HG03108 (cell line): Measurements from ENCODE around the gene KRTAP13-2.

Experiments
- ATAC-seq: cut with Tn5 transposase; IDR thresholded peaks from one replicate; pipeline ENCODE4 v1.9.1; 2021; ENCODE audit warnings: moderate library complexity; ENCODE audit not compliant: unreplicated experiment

Gene KRTAP13-2

DNA sequence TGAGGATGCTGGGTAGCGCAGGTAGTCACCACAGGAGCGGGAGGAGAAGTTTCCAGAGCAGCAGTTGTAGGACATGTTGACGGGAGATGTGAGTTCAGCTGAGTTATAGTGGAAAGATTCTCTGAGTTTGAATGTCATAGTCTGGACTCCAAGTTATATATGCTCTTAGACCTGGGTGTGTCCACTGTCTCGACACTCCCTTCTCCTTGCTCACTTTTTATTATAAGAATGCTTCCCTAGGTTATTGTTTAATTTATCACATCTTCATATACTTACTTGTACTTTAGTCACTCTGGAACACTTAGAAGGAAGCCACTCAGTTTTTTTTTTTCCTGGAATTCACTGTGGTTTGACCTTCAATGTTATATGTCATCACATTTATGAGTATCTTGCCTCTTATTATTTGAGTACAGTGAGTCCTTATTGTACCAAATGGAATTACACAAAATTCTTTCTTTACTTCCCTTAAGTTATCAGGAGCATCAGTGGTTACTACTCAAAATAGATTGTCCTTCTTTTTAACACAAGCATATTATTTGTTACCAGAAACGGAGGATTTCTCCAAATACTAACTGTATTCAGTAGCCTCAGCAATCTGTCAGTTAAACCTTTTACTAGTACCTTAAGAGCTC is at the start of gene KRTAP13-2:
TSS of gene KRTAP13-2 (minus strand) at position 133 of the 632 bp plus-strand sequence. CDS start at position 75, 58 bp downstream.
- no peak for ATAC-seq

DNA sequence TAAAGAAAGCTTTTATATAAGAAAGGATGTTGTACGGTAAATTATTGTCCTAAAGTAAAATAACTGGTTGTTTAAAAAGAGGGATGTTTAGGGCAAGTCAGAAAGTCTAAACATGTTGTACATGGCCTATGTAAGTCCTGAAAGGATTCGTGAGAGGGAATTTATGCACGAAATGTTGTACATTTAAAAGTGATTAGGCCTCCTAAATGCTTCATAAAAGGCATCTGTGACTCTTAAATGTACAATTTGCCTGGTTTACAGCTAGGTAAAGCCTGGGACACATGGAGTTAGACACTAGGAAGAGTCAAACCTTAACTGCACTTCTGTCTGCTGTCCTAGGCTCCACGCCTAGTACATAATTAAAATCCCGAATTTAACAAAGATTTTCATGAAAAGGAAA is 43.9 kb upstream of the KRTAP13-2 start:
- ATAC-seq = no peak

GRCh38 chr21:30408782-30409494 is 36.9 kb upstream of the KRTAP13-2 start:
- no peak for ATAC-seq

DNA sequence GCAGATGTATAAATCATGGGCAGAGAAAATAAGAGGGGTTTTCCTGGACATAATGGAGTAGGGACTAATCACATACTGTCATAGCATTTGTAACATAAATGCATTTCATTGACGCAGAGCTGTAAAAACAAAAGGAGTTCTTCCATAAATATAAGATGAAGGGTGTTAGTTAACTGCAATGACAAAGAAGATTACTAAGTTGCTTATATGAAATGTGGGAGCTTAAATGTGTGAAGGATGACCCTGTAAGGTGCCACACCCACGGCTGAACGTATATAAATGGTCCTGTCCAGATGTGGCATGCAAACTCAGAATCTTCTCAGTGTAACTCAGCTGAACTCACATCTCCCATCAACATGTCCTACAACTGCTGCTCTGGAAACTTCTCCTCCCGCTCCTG is 23.7 kb upstream of the KRTAP13-2 start, which contains the start of gene KRTAP13-1:
TSS of gene KRTAP13-1 (plus strand) at position 301 of the 400 bp plus-strand sequence. CDS start at position 357, 56 bp downstream.
- ATAC-seq = no peak

DNA sequence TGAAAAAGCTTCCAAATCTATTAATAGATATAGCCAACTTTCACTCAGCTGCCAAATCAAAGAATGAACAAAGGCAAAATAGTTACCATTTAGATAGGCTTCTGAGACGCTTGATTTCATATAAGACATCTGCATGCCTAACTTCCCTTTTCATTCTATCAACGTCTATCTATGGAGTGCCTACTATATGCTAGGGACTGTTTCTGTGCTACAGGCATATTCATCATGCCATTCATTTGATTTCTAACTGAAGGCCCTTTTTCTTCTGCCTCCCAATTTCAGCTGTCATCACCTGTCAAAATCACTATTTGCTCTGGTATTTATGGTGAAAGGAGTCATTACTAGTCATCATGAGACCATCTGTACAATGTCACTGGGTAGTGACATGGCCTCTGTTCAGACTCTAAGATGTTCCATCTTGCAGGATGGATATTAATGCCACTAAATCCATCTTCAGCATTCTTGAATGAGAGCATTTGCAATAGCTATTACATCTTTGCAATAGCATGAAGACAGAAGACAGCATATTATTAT is 19.5 kb upstream of the KRTAP13-2 start:
- ATAC-seq = no peak

DNA sequence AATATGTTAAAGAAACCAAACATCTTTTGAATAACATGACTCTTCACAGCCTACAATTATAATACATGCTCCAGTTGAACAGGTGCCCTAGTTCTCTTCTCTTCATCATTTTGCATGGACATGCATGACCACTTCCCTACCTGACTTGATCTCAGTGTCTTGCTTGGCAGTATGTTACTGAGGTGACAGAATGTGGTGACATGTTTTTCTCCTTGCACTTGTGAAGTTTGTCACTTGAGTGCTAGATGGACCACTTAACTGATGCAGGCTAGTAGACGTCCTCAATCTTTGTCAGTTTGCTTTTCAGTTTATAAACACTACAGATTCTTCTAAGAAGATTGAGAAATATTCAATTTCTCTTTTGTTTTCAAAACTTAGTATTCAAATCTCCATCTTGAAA is 10.1 kb upstream of the KRTAP13-2 start:
- ATAC-seq = no peak

DNA sequence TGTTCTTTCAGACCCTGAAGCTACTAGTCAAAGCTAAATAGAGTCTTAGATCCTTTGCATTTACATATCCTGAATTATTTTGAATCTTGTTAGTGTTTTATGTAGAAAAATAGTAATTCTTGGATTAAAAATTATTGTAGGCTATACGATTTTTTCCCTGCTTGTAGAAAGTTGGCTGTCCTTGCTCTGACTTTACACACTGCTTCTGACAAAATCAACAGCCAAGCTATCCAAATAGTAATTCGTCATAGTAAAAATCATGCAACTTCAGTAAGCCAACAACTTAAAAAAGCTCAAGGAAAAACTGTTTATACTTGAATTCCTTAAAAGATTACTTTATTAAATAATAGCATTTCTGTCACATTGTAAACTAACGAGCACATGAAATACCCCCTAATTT is 16.2 kb downstream of the KRTAP13-2 start:
- no peak for ATAC-seq

DNA sequence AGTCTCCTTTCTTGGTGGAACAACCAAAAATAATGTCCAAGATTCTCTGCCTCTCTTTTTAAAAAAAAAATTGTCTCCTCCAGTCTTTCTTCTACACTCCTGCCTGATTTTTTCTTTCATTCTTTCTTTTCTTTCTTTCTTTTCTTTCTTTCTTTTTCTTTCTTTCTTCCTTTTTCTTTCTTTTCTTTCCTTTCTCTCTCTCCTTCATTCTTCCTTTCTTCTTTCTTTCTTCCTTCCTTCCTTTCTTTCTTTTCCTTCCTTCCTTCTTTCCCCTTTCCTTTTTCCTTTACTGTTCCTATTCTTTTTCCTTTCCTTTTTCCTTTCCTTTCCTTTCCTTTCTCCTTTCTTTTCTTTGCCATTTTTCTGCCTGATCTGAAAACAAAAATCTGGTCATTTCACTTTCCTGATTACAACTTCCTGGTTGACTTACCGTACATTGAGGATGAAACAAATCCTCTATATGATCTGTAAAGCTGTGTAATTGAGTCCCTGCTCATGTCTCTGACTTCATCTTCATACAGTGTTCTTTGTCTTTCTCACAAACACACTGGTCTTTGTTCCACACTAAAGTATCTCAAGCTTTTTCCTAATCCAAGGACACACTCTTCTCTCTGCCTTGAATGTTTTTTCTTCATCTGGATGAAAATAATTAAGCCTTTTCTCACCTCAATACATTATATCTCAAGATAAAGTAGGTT is 17.6 kb downstream of the KRTAP13-2 start:
- ATAC-seq = no peak

DNA sequence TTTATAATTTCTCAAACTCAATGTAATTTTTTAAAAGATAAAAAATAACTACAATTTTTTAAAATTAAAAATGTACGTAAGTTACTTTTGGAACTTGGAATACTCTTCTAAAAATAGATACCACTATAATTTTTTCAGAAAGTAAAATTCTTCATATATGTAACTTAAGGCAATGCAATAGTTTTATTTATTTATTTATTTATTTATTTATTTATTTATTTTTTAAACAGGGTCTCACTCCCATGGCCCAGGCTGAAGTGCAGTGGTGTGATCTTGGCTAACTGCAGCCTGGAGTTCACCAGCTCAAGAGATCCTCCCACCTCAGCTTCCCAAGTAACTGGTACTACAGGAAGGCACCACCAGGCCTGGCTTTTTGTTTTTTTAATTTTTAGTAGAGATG is 20.5 kb downstream of the KRTAP13-2 start:
- ATAC-seq = no peak

GRCh38 chr21:30349572-30349971 is 22.5 kb downstream of the KRTAP13-2 start:
- no peak for ATAC-seq

- ATAC-seq = no peak
Measured at GRCh38 chr21:30348506-30348905, 23.6 kb downstream of the KRTAP13-2 start, which contains the start of gene KRTAP23-1. TSS of gene KRTAP23-1 (minus strand) at chr21:30348606. CDS start at chr21:30348606, 0 bp downstream.

DNA sequence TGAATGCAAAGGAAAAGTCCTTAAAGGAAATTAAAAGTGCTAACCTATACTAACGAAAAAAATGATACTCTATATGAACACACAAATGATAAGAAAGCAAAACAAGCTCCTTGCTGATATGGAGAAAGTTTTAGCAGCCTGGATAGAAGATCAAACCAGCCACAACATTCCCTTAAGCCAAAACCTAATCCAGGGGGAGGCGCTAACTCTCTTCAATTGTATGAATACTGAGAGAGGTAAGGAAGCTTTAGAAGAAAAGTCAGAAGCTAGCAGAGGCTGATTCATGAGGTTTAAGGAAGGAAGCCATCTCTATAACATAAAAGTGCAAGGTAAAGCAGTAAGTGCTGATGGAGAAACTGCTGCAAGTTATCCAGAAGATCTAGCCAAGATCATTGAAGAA is 27.1 kb downstream of the KRTAP13-2 start:
- no peak for ATAC-seq

DNA sequence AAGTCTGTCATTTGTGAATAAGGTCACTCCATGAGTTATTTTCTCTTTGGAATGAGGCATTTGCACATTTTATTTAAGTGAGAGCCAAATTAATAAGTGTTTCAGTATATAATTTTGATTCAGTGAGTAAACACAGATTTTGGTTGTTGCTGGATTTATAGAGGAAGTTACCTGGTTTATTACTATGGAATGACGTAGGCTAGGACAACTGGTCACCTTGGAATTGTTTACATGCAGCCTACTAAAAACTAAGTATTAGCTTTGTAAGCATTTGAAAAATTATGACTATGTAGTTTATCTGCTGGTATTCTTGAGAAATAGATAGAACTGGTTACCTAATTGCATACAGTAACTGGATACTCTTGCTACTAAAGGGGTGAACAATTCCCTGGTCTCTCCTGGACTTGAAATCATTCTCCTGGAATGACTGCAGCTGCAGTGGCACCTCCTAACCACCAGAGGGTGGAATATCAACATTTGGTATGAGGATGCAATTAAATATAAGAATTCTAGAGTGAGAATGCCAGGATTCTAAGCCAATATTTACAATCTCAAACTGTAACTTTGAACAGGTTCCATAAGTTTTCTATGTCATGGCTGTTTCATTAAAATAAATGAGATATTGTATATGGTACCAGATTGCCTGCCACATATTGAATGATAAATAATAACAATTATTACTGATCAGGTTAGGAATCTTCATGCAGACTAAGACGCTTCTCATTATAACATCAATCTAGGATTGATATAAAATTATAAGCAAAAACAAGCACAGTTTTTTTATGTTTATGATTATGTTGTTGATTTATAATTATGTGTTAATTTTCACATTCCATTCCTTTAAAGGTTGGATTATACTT is 31.1 kb downstream of the KRTAP13-2 start:
- no peak for ATAC-seq

DNA sequence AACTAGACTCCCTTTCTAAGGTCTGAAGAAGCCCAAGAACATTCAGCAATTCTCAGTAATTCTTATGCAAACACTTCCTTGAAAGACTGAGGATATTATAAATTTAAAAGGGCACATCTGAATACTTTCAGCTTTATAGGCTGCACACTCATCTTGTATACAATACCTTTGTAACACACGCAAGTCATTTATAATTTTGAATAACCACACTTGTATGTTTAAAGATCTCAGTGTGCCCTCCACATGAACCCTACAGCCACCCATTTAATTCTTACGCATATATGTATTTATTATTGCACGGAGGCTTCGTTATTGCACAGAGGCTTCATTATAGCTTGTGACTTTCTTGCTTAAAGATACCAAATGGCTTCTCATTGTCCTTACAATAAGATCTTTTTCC is 33.4 kb downstream of the KRTAP13-2 start:
- ATAC-seq = no peak

- no peak for ATAC-seq
Measured at GRCh38 chr21:30337772-30338171, 34.3 kb downstream of the KRTAP13-2 start.

- ATAC-seq = no peak
Measured at GRCh38 chr21:30337276-30337744, 34.8 kb downstream of the KRTAP13-2 start, which contains the start of gene KRTAP27-1. TSS of gene KRTAP27-1 (minus strand) at chr21:30337694. CDS start at chr21:30337668, 26 bp downstream.

DNA sequence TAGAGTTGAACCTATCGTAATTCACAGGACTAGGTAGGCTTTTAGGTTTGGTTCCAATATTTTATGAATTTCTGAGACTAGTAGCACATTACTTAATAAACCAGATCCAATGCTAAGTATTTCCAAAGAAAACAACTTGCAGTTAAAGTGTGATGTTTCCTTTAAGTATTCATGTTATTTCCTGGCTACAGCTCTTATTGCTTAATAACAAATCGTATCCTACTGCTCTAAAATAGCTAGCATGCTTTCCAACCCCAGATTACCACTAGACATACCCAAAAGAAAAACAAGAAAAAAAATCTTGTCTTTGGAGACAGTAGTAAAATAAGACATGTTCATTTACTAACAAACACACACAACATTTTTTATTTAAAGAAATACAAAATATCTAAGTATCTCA is 35.5 kb downstream of the KRTAP13-2 start:
- no peak for ATAC-seq

DNA sequence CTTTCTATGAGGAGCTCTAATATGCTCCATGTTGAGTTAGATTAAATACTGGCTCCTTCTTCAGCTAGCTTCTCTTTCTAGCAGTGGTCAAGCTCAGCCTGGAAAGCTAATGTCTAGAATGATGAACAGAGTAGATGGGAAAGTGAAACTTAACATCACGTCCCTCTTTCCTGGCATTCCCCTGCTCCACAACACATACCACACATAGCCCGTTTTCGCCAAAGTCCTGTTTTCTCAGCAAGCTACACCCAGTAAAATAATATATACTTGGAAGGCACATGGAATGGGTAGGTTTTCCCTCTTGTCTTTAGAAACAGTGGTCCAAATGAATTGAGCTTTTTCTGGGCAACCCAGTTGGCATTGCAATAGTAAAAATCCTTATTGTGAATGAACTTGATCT is 38.3 kb downstream of the KRTAP13-2 start:
- ATAC-seq = no peak

- ATAC-seq = no peak
Measured at GRCh38 chr21:30332681-30333080, 39.4 kb downstream of the KRTAP13-2 start.

DNA sequence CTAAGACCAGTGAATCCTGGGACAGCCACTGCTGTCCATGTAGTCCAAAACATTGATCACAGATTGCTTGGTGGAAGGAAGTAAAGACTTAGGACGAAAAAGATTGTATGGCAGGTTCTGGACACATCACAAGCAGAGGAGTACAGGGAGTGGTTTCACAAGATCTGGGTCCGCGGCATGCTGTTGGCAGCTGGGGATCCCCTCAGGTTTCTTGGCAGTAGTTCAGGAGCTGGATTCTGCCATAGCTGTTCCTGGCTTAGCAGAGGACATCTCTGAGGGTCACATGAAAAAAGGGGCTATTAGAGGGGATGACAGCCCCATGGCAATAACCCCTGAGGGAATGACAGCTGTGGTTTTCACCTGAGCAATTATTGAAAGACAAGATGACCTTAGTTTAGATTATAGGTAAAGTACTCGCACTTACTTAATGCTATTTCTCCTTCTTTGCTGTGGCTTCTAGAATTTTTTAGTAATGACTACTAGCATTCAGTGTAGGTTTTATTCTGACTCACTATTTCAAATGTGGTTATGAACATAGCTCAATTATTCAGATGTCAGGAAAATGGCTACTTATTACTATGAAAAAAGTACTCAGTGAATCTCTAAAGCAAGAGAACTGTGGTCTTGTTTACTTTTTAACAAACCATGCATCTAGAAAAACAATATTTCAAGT is 42.7 kb downstream of the KRTAP13-2 start:
- ATAC-seq = no peak
